IMR-90 (cell line): ENCODE data around the gene TACC2. TPM values are rescaled to one million over a fixed set of nuclear protein-coding genes. Genes with fewer than 3 reads are reported as not detected.

ENCODE experiments used
- ATAC-seq: fragments of 200-7000 bp; cut with Tn5 transposase; 2 replicates; pipeline ENCODE4 v1.9.1; 2020; ENCODE audit warnings: low read depth, mild to moderate bottlenecking, moderate library complexity
- BruUV-seq: library from RNA; stranded (reverse); fragments of 400-500 nt; replicated peaks from 2 replicates; lab custom pipeline; 2021; lab: Mats Ljungman, UMichigan
- CTCF ChIA-PET: fragments of 300-600 bp; formaldehyde crosslinking; extraction: SDS; loops from one replicate; lab custom pipeline; 2021; ENCODE audit warnings: antibody characterized with exemption; lab: Yijun Ruan, JAX
- POLR2A ChIA-PET: fragments of 300-600 bp; sonication (Branson Sonifier 250); formaldehyde crosslinking; loops from one replicate; lab custom pipeline; 2022; ENCODE audit warnings: antibody characterized with exemption; ENCODE audit not compliant: unreplicated experiment; lab: Charles Lee
- DNase-seq: peaks from one replicate; pipeline ENCODE4 v3.0.0; 2013
- H2AFZ ChIP-seq: replicated peaks from 2 replicates; pipeline ENCODE3; 2013; ENCODE audit warnings: low read length, mild to moderate bottlenecking; ENCODE audit not compliant: poor library complexity
- H2AK5ac ChIP-seq: 2 replicates; pipeline ENCODE4 v1.6.1; 2013; ENCODE audit warnings: low read depth, low read length, inconsistent platforms
- H2AK9ac ChIP-seq: replicated peaks from 2 replicates; pipeline ENCODE3; 2013; ENCODE audit warnings: mild to moderate bottlenecking, low read depth, low read length, moderate library complexity; ENCODE audit not compliant: poor library complexity
- H2BK120ac ChIP-seq: 2 replicates; pipeline ENCODE4 v1.6.1; 2013; ENCODE audit warnings: low read depth, low read length, inconsistent platforms
- H2BK15ac ChIP-seq: 3 replicates; pipeline ENCODE4 v1.6.1; 2013; ENCODE audit warnings: low read depth, low read length, inconsistent platforms
- H2BK20ac ChIP-seq: 2 replicates; pipeline ENCODE4 v1.6.1; 2013; ENCODE audit warnings: low read depth, mild to moderate bottlenecking, inconsistent platforms, low read length, moderate library complexity
- H2BK5ac ChIP-seq: 2 replicates; pipeline ENCODE4 v1.6.1; 2013; ENCODE audit warnings: mild to moderate bottlenecking, low read depth, low read length, inconsistent platforms; ENCODE audit not compliant: poor library complexity, severe bottlenecking
- H3K14ac ChIP-seq: replicated peaks from 2 replicates; pipeline ENCODE4 v1.6.1; 2013; ENCODE audit warnings: low read depth, low read length, inconsistent platforms
- H3K18ac ChIP-seq: 2 replicates; pipeline ENCODE4 v1.6.1; 2013; ENCODE audit warnings: low read depth, low read length, control low read depth
- H3K23ac ChIP-seq: 2 replicates; pipeline ENCODE4 v1.6.1; 2013; ENCODE audit warnings: low read depth, low read length, inconsistent platforms
- H3K27ac ChIP-seq: 2 replicates; pipeline ENCODE4 v1.5.1; 2013; ENCODE audit warnings: mild to moderate bottlenecking, control low read depth, low read length; ENCODE audit not compliant: insufficient read depth
- H3K27me3 ChIP-seq: 2 replicates; pipeline ENCODE4 v1.6.1; 2013; ENCODE audit warnings: low read length; ENCODE audit not compliant: control insufficient read depth, insufficient read depth
- H3K36me3 ChIP-seq: 2 replicates; pipeline ENCODE4 v1.6.1; 2013; ENCODE audit warnings: low read length, mixed read lengths; ENCODE audit not compliant: control insufficient read depth, insufficient read depth
- H3K4ac ChIP-seq: 2 replicates; pipeline ENCODE4 v1.6.1; 2013; ENCODE audit warnings: low read depth, low read length, inconsistent platforms
- H3K4me1 ChIP-seq: 2 replicates; pipeline ENCODE4 v1.6.1; 2013; ENCODE audit warnings: low read length, mixed read lengths; ENCODE audit not compliant: control insufficient read depth, insufficient read depth
- H3K4me2 ChIP-seq: 2 replicates; pipeline ENCODE4 v1.6.1; 2013; ENCODE audit warnings: low read depth, mild to moderate bottlenecking, control low read depth, low read length, moderate library complexity
- H3K4me3 ChIP-seq: 2 replicates; pipeline ENCODE4 v1.5.1; 2013; ENCODE audit warnings: low read depth, mild to moderate bottlenecking, control low read depth, low read length, moderate library complexity; ENCODE audit not compliant: insufficient read depth
- H3K56ac ChIP-seq: 2 replicates; pipeline ENCODE4 v1.6.1; 2013; ENCODE audit warnings: low read length, inconsistent platforms; ENCODE audit not compliant: insufficient read depth; ENCODE audit errors: extremely low read depth
- H3K79me1 ChIP-seq, 2 experiments: 2 replicates each; pipeline ENCODE4 v1.6.1; 2013; ENCODE audit warnings: low read length in 2 of 2, inconsistent platforms in 1 of 2, low read depth in 1 of 2
- H3K9ac ChIP-seq: 2 replicates; pipeline ENCODE4 v1.6.1; 2013; ENCODE audit warnings: low read depth, low read length, control low read depth
- H3K9me1 ChIP-seq: 2 replicates; pipeline ENCODE4 v1.6.1; 2013; ENCODE audit warnings: low read length, inconsistent platforms; ENCODE audit not compliant: insufficient read depth
- H3K9me3 ChIP-seq: 2 replicates; pipeline ENCODE4 v1.6.1; 2013; ENCODE audit warnings: low read length; ENCODE audit not compliant: control insufficient read depth, insufficient read depth
- H4K20me1 ChIP-seq: 2 replicates; pipeline ENCODE4 v1.6.1; 2013; ENCODE audit warnings: low read length, inconsistent platforms; ENCODE audit not compliant: insufficient read depth
- H4K5ac ChIP-seq: 2 replicates; pipeline ENCODE4 v1.6.1; 2013; ENCODE audit warnings: mild to moderate bottlenecking, low read depth, low read length, control low read depth
- H4K8ac ChIP-seq, 2 experiments: 2 replicates each; pipeline ENCODE4 v1.6.1; 2013; ENCODE audit warnings: low read depth in 2 of 2, low read length in 2 of 2, control low read depth in 1 of 2, inconsistent platforms in 1 of 2
- H4K91ac ChIP-seq: 2 replicates; pipeline ENCODE4 v1.6.1; 2013; ENCODE audit warnings: low read depth, low read length, inconsistent platforms; ENCODE audit not compliant: insufficient read depth
- BHLHE40 ChIP-seq: fragments of 150-350 bp; IDR thresholded peaks from 2 replicates; pipeline ENCODE4 v1.6.1; 2016; ENCODE audit warnings: mild to moderate bottlenecking, low read depth, low read length
- CEBPB ChIP-seq: IDR thresholded peaks from 2 replicates; pipeline ENCODE4 v1.6.1; 2012; ENCODE audit warnings: low read depth, low read length, improper control_type of control experiment
- CHD1 ChIP-seq: IDR thresholded peaks from 2 replicates; pipeline ENCODE4 v1.6.1; 2012; ENCODE audit warnings: low read depth, low read length, improper control_type of control experiment
- CTCF ChIP-seq: conservative IDR thresholded peaks from 2 replicates; pipeline ENCODE4 v1.5.1; 2012; ENCODE audit warnings: mild to moderate bottlenecking, low read depth, low read length, improper control_type of control experiment
- ELK1 ChIP-seq: fragments of 150-350 bp; IDR thresholded peaks from 2 replicates; pipeline ENCODE4 v1.6.1; 2016; ENCODE audit warnings: low read depth, mild to moderate bottlenecking, low read length, moderate library complexity, borderline replicate concordance
- FOS ChIP-seq: fragments of 150-350 bp; IDR thresholded peaks from 2 replicates; pipeline ENCODE4 v1.6.1; 2016; ENCODE audit warnings: low read depth, low read length
- MAFK ChIP-seq: IDR thresholded peaks from 2 replicates; pipeline ENCODE4 v1.6.1; 2012; ENCODE audit warnings: low read depth, low read length, improper control_type of control experiment
- MAZ ChIP-seq: IDR thresholded peaks from 2 replicates; pipeline ENCODE4 v1.6.1; 2012; ENCODE audit warnings: low read depth, mild to moderate bottlenecking, low read length, improper control_type of control experiment, moderate library complexity, borderline replicate concordance
- MXI1 ChIP-seq: IDR thresholded peaks from 2 replicates; pipeline ENCODE4 v1.6.1; 2012; ENCODE audit warnings: low read depth, mild to moderate bottlenecking, low read length, moderate library complexity, borderline replicate concordance
- NFE2L2 ChIP-seq: fragments of 150-350 bp; IDR thresholded peaks from 2 replicates; pipeline ENCODE4 v1.6.1; 2016; ENCODE audit warnings: low read depth, mild to moderate bottlenecking, low read length
- POLR2A ChIP-seq: IDR thresholded peaks from 2 replicates; pipeline ENCODE4 v1.6.1; 2012; ENCODE audit warnings: mild to moderate bottlenecking, low read depth, low read length
- RAD21 ChIP-seq: IDR thresholded peaks from 2 replicates; pipeline ENCODE4 v1.6.1; 2012; ENCODE audit warnings: low read length, improper control_type of control experiment
- RCOR1 ChIP-seq: IDR thresholded peaks from 2 replicates; pipeline ENCODE4 v1.6.1; 2012; ENCODE audit warnings: mild to moderate bottlenecking, low read length, improper control_type of control experiment; ENCODE audit not compliant: insufficient replicate concordance
- RFX5 ChIP-seq: IDR thresholded peaks from 2 replicates; pipeline ENCODE4 v1.8.0; 2012; ENCODE audit warnings: low read depth, mild to moderate bottlenecking, low read length, moderate library complexity
- SMC3 ChIP-seq: fragments of 150-350 bp; IDR thresholded peaks from 2 replicates; pipeline ENCODE4 v1.6.1; 2016; ENCODE audit warnings: low read depth, mild to moderate bottlenecking, antibody characterized with exemption, low read length, moderate library complexity
- USF2 ChIP-seq: fragments of 150-350 bp; IDR thresholded peaks from 2 replicates; pipeline ENCODE4 v1.6.1; 2017; ENCODE audit warnings: mild to moderate bottlenecking, antibody characterized with exemption, low read length, low read depth
- WGBS, 2 experiments: methylation state at CpG; one replicate each; pipeline versions ENCODE4 v1.1.5 to v1.1.7; 2013; ENCODE audit warnings: missing lambda C conversion rate in 2 of 2; ENCODE audit not compliant: insufficient read length in 1 of 2; ENCODE audit errors: extremely low coverage in 2 of 2; 5-methylcytosine and 5-hydroxymethylcytosine counted together
- dilution Hi-C: fragments of 300-500 bp; cut with HindIII; formaldehyde crosslinking; loops from one replicate; pipeline ENCODE4 v1.14.3; 2018; ENCODE audit warnings: low sequenced_read_pairs; ENCODE audit not compliant: unreplicated experiment
- in situ Hi-C: fragments of 300-500 bp; cut with MboI; formaldehyde crosslinking; loops from 3 replicates; pipeline ENCODE4 v1.14.3; 2019; ENCODE audit warnings: low sequenced_read_pairs, inconsistent platforms, mixed read lengths
- intact Hi-C: fragments of 100-400 bp; cut with micrococcal nuclease; formaldehyde crosslinking; loops from 2 replicates; pipeline ENCODE4 v1.10.0; 2022
- polyA plus RNA-seq, 3 experiments: library from polyadenylated mRNA; depleted of rRNA; stranded (reverse); fragments of >200 nt; gene quantifications; 2 replicates each; pipeline ENCODE4 v1.2.3, GENCODE V29; 2012; ENCODE audit warnings: low replicate concordance in 1 of 3
- total RNA-seq: library from RNA; depleted of rRNA; stranded (reverse); fragments of >200 nt; gene quantifications from 2 replicates; pipeline ENCODE4 v1.2.3, GENCODE V29; 2012

TACC2 gene
- total and polyA plus RNA-seq, 2 of the 4 experiments (the other 2 are of a cell fraction), result 2.9 to 15.4 TPM

- Histone ChIP-seq H2BK15ac (no peak overlapping the region), H3K79me1 (no peaks in the 10 kb centered on the region), H3K9me3 (no peaks in the 10 kb centered on the region), H3K36me3 (no peaks in the 10 kb centered on the region), H2BK20ac (no peak overlapping the region), H3K4me1 (peaks cover 9% of the 10 kb centered on the region; the same call in 1 of the 2 replicates), H3K9ac (no peak overlapping the region), H4K8ac (no peak overlapping the region), H3K18ac (no peak overlapping the region), H3K4me2 (no peak overlapping the region), H2BK5ac (no peak overlapping the region), H2AK5ac (no peak overlapping the region), H3K56ac (no peak overlapping the region), H3K14ac (no peak overlapping the region), H4K91ac (no peak overlapping the region), H4K5ac (no peak overlapping the region), H3K4ac (no peak overlapping the region), H2AK9ac (no peak overlapping the region), H4K20me1 (no peaks in the 10 kb centered on the region), H3K9me1 (peaks cover 6% of the 10 kb centered on the region; the same call in 1 of the 2 replicates), H2AFZ (no peak overlapping the region), H3K27me3 (peaks cover 8% of the 10 kb centered on the region; the same call in 1 of the 2 replicates), H3K27ac (no peak overlapping the region), H2BK120ac (no peak overlapping the region), H3K23ac (no peak overlapping the region), H3K4me3 (no peak overlapping the region)
- in situ Hi-C loops, result no loop called here
- 88% methylated on average over 4 of the region's 13 CpGs; no CpG with 5 or more reads in 1 of the 2 experiments for WGBS, 2 experiments
- no peak for ATAC-seq
- no TSS peak for BruUV-seq
- ChIA-PET POLR2A (no interaction called here), CTCF (no interaction called here)
- DNase-seq, result no peak
- dilution Hi-C loops, result no loop called here
- TF ChIP-seq BHLHE40 (no peak), SMC3 (no peak), CTCF (no peak), ELK1 (no peak), RCOR1 (no peak), RAD21 (no peak), FOS (no peak), POLR2A (no peak), MAFK (no peak), CEBPB (no peak), MXI1 (no peak), USF2 (no peak), MAZ (no peak), CHD1 (no peak), RFX5 (no peak), NFE2L2 (no peak)
- intact Hi-C loops, result no loop called here
Observed at GRCh38 chr10:122290833-122291532, 302.0 kb downstream of the TACC2 start.
